Stomach (tissue), 4 donors: Measurements from ENCODE around the gene CREG1.

Experiments used
- EP300 ChIP-seq: sonication (generic); formaldehyde crosslinking; IDR thresholded peaks from one replicate; pipeline ENCODE4 v1.6.1; 2017; ENCODE audit warnings: antibody characterized with exemption
- POLR2A ChIP-seq, 4 donors: fragments of 450-650 bp; IDR thresholded peaks; one replicate each; pipeline ENCODE4 v1.6.1; 2016; ENCODE audit warnings: antibody characterized with exemption in 4 of 4, control low read depth in 2 of 4, mild to moderate bottlenecking in 1 of 4, moderate library complexity in 1 of 4
- TF ChIP-seq, protein P1 (sequence below), 7 experiments: fragments of 450-650 bp in 4 of 7; fragments of 200-600 bp in 3 of 7; sonication (generic) in 3 of 7; IDR thresholded peaks; one replicate each; pipeline ENCODE4 v1.5.1; 2016 to 2019; ENCODE audit warnings: antibody characterized with exemption in 7 of 7, control low read depth in 2 of 7, mild to moderate bottlenecking in 1 of 7

DNA sequence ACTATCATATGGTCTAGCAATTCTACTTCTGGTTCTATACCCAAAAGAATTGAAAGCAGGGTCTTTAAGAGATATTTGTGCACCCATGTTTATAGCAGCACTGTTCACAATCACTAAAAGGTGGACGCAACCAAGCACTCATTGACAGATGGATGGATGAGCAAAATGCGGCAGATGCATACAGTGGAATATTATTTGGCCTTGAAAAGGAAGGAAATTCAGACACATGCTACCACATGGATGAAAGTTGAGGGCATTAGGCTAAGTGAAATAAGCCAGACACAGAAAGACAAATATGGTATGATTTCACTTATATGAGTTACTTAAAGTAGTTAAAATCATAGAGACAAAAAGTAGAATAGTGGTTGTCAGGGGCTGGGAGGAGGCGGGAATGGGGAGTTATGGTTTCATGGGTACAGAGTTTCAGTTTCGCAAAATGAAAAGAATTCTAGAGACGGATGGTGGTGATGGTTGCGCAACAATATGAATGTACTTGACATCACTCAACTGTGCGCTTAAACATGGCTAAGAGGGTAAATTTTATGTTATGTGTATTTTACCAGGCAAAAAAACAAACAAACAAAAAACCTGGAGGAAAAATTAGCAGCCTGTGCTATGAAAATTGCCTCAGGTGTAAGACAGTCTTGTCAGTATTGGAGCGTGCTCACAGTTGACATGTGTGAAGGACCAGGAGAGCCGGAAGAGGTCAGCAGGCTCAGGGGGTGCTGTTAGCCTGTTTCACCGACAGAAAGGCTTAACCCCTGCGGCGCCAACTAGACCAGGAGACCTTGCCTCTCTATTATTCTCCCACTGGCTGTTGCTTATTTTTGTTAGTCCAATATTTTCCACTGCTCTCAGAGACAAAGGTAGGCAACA is 61.7 kb downstream of the CREG1 start:
- TF ChIP-seq, protein P1, sequence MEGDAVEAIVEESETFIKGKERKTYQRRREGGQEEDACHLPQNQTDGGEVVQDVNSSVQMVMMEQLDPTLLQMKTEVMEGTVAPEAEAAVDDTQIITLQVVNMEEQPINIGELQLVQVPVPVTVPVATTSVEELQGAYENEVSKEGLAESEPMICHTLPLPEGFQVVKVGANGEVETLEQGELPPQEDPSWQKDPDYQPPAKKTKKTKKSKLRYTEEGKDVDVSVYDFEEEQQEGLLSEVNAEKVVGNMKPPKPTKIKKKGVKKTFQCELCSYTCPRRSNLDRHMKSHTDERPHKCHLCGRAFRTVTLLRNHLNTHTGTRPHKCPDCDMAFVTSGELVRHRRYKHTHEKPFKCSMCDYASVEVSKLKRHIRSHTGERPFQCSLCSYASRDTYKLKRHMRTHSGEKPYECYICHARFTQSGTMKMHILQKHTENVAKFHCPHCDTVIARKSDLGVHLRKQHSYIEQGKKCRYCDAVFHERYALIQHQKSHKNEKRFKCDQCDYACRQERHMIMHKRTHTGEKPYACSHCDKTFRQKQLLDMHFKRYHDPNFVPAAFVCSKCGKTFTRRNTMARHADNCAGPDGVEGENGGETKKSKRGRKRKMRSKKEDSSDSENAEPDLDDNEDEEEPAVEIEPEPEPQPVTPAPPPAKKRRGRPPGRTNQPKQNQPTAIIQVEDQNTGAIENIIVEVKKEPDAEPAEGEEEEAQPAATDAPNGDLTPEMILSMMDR (IDR thresholded peaks at IDR 0.05) = no peak
- TF ChIP-seq EP300 (no peak), POLR2A (IDR thresholded peaks at IDR 0.05) (no peak)
